Medulla oblongata (tissue), 1 donor: Measurements from ENCODE around the gene RBCK1.
"Not testable (repeated sequence)": the region's sequence is repeated elsewhere in the genome, so short reads cannot be mapped to it uniquely, and the experiment has no call there.

ENCODE experiments used
- DNase-seq: peaks from one replicate; pipeline ENCODE4 v3.0.0-alpha.2; 2015; ENCODE audit errors: extremely low spot score

RBCK1 gene

GRCh38 chr20:407953-408842 lies at the start of gene RBCK1:
RBCK1 (plus strand) TSS chr20:408299; CDS start chr20:408758, 459 bp downstream.
- peak; percentile 85 for DNase-seq

GRCh38 chr20:358891-359555 lies 49.1 kb upstream of the RBCK1 start:
- DNase-seq: no peak

- DNase-seq: no peak
Measured at GRCh38 chr20:361561-361960, 46.5 kb upstream of the RBCK1 start.

GRCh38 chr20:362271-363254 lies 45.5 kb upstream of the RBCK1 start:
- peak; percentile 85 for DNase-seq

GRCh38 chr20:363319-364078 lies 44.6 kb upstream of the RBCK1 start:
- no peak for DNase-seq

GRCh38 chr20:364905-365794 lies 42.9 kb upstream of the RBCK1 start:
- no peak for DNase-seq

- DNase-seq: no peak
Measured at GRCh38 chr20:366041-366718, 41.9 kb upstream of the RBCK1 start.

GRCh38 chr20:366719-367485 lies 41.2 kb upstream of the RBCK1 start:
- no peak for DNase-seq

- no peak for DNase-seq
Measured at GRCh38 chr20:367486-367887, 40.6 kb upstream of the RBCK1 start.

GRCh38 chr20:368915-369314 lies 39.2 kb upstream of the RBCK1 start:
- no peak for DNase-seq

- DNase-seq: no peak
Measured at GRCh38 chr20:370151-370600, 37.9 kb upstream of the RBCK1 start.

GRCh38 chr20:370977-371754 lies 36.9 kb upstream of the RBCK1 start:
- DNase-seq: no peak

GRCh38 chr20:371755-372542 lies 36.1 kb upstream of the RBCK1 start:
- no peak for DNase-seq

- DNase-seq: not testable (repeated sequence)
Measured at GRCh38 chr20:372543-373082, 35.5 kb upstream of the RBCK1 start.

GRCh38 chr20:373171-373890 lies 34.8 kb upstream of the RBCK1 start:
- no peak for DNase-seq

GRCh38 chr20:375265-375889 lies 32.7 kb upstream of the RBCK1 start:
- no peak for DNase-seq
